ENCODE results near the gene SMIM41.

- TF ChIP-seq GATA3 (IDR thresholded peaks at IDR 0.05; ENCODE audit: low read depth, low read length): no peak
- TF ChIP-seq GATA2 (IDR thresholded peaks at IDR 0.05; ENCODE audit: low read depth, low read length): no peak
Observed at GRCh38 chr12:52067081-52067374, 12.5 kb upstream of the SMIM41 start.
